ENCODE measurements around the gene UXS1.

DNA sequence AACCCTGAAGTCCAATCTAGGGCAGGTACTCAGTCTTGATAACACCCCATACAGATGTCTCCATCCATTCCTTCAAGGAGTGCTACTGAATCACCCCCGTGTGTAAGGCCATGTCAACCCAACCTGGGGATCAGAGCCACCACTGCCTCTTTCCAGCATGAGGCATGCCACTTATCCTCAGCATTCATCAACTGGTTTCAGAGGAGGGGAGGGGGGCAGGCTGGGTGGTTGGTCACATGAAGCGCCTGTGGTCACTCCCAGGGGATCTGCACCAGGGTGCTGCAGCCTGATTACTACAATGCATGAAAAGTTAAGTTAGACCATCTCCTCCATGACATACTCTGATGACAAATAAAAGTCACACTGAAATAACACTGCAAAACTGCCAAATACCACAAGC, 65.0 kb downstream of the UXS1 start:
- no peak for TF ChIP-seq BACH2 (CRISPR knock-in tag; IDR thresholded peaks at IDR 0.05; ENCODE audit: borderline replicate concordance)
- no peak for TF ChIP-seq ZFP30 (CRISPR knock-in tag; IDR thresholded peaks at IDR 0.05)
- TF ChIP-seq ISL1 (CRISPR knock-in tag; IDR thresholded peaks at IDR 0.05), result no peak
- TF ChIP-seq, protein P1, sequence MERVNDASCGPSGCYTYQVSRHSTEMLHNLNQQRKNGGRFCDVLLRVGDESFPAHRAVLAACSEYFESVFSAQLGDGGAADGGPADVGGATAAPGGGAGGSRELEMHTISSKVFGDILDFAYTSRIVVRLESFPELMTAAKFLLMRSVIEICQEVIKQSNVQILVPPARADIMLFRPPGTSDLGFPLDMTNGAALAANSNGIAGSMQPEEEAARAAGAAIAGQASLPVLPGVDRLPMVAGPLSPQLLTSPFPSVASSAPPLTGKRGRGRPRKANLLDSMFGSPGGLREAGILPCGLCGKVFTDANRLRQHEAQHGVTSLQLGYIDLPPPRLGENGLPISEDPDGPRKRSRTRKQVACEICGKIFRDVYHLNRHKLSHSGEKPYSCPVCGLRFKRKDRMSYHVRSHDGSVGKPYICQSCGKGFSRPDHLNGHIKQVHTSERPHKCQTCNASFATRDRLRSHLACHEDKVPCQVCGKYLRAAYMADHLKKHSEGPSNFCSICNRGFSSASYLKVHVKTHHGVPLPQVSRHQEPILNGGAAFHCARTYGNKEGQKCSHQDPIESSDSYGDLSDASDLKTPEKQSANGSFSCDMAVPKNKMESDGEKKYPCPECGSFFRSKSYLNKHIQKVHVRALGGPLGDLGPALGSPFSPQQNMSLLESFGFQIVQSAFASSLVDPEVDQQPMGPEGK (CRISPR knock-in tag; IDR thresholded peaks at IDR 0.05; ENCODE audit: borderline replicate concordance), result no peak
- no peak for TF ChIP-seq OSR1 (CRISPR knock-in tag; IDR thresholded peaks at IDR 0.05)
- no peak for TF ChIP-seq PPARA (CRISPR knock-in tag; IDR thresholded peaks at IDR 0.05; ENCODE audit: borderline replicate concordance)

Data from SK-N-SH treated with all-trans-retinoic acid at 6 μM for 48 hours (cell line).